ENCODE data around the gene FGR. TPM values are rescaled to one million over a fixed set of nuclear protein-coding genes. Genes with fewer than 3 reads are reported as not detected.
A peak's percentile ranks its signal among the peaks of the same experiment; 100 is the strongest.

FGR gene
- total and polyA plus RNA-seq, 2 of the 13 experiments (the other 11 are each of a cell fraction or from before 2014, with no cell fraction given) = not detected

DNA sequence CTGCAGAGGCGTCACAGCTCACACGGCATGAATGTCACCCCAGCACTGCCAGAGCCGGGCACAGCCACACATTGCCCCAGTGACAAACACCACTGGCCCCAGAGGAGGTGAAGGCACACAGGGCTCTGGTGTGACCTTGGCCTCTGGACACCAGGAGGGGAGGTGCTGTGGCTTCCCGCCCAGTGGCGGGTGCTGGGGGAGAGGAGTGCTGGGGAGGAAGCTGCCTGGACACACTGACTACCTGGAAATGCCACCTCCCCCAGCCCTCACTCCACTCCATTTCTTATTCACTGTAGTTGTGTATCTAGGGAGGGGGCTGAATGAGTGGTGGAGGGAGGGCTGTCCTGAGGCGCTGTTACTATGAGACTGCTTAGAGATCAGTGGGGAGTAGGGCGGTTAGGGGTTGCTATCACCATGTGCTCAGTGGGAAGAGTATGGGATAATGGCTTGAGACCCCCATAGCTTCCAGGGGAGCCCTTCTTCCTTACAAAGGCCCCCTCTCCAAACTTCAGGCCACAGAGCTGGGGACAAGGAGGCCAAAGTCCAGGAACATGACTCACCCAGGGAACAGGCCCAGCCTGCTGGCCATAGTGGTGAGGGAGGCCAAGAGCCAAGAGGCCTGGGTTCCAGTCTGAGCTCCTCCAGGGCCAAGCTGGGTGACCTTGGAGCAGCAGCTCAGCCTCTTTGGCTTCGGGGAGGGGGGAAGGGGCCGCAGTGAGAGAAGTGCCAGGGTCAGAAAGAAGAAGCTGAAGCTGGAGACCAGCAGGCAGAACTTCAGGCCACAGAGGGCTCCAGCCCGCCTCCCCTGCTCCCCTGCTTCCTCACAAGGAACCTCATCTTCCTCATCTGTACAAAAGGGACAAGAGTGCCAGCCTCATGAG is 71.2 kb downstream of the FGR start (continued):
- peak; percentile 79; the same call in 1 of the 2 replicates for TF ChIP-seq ZNF180 (CRISPR knock-in tag; IDR thresholded peaks at IDR 0.05; ENCODE audit: borderline replicate concordance, low read depth)
- TF ChIP-seq HNRNPL (IDR thresholded peaks at IDR 0.05; ENCODE audit: low read depth, low read length) = peak; percentile 99
- TF ChIP-seq SP2 (CRISPR knock-in tag; IDR thresholded peaks at IDR 0.05) = no peak
- no peak for TF ChIP-seq ATRX (CRISPR knock-in tag; IDR thresholded peaks at IDR 0.05; ENCODE audit: borderline replicate concordance)
- TF ChIP-seq MAFF (IDR thresholded peaks at IDR 0.05; ENCODE audit: low read depth, low read length) = no peak
- TF ChIP-seq ZNF136 (CRISPR knock-in tag; IDR thresholded peaks at IDR 0.05; ENCODE audit: low read depth) = 0 out of 2 replicates have a peak, but pooled peaks have one; percentile 52
- no peak for TF ChIP-seq DNMT1 (CRISPR knock-in tag; IDR thresholded peaks at IDR 0.05)
- no peak for TF ChIP-seq NFE2L1 (CRISPR knock-in tag; IDR thresholded peaks at IDR 0.05; ENCODE audit: borderline replicate concordance)
- TF ChIP-seq JUND (CRISPR knock-in tag; IDR thresholded peaks at IDR 0.05) = peak; percentile 83
- TF ChIP-seq, protein P1, sequence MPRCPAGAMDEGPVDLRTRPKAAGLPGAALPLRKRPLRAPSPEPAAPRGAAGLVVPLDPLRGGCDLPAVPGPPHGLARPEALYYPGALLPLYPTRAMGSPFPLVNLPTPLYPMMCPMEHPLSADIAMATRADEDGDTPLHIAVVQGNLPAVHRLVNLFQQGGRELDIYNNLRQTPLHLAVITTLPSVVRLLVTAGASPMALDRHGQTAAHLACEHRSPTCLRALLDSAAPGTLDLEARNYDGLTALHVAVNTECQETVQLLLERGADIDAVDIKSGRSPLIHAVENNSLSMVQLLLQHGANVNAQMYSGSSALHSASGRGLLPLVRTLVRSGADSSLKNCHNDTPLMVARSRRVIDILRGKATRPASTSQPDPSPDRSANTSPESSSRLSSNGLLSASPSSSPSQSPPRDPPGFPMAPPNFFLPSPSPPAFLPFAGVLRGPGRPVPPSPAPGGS (CRISPR knock-in tag; IDR thresholded peaks at IDR 0.05) = no peak; the same call in 1 of the 2 replicates
- TF ChIP-seq ZNF570 (CRISPR knock-in tag; IDR thresholded peaks at IDR 0.05; ENCODE audit: borderline replicate concordance) = no peak; the same call in 1 of the 2 replicates
- TF ChIP-seq, protein P2, sequence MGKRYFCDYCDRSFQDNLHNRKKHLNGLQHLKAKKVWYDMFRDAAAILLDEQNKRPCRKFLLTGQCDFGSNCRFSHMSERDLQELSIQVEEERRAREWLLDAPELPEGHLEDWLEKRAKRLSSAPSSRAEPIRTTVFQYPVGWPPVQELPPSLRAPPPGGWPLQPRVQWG (CRISPR knock-in tag; IDR thresholded peaks at IDR 0.05; ENCODE audit: borderline replicate concordance, low read depth) = no peak
- TF ChIP-seq ATF1 (CRISPR knock-in tag; IDR thresholded peaks at IDR 0.05) = no peak
- no peak for TF ChIP-seq SATB2 (CRISPR knock-in tag; IDR thresholded peaks at IDR 0.05)
- TF ChIP-seq TCF12 (IDR thresholded peaks at IDR 0.05) = no peak
- no peak for TF ChIP-seq TCF12 (CRISPR knock-in tag; IDR thresholded peaks at IDR 0.05)
- TF ChIP-seq ZNF510 (CRISPR knock-in tag; IDR thresholded peaks at IDR 0.05; ENCODE audit: low read depth) = no peak
- peak; percentile 94; the same call in 1 of the 2 replicates for TF ChIP-seq ZFP90 (CRISPR knock-in tag; IDR thresholded peaks at IDR 0.05; ENCODE audit: borderline replicate concordance)
- TF ChIP-seq ZNF562 (CRISPR knock-in tag; IDR thresholded peaks at IDR 0.05; ENCODE audit: borderline replicate concordance) = no peak
- TF ChIP-seq NFE2 (CRISPR knock-in tag; IDR thresholded peaks at IDR 0.05) = no peak; the same call in 1 of the 2 replicates
- TF ChIP-seq, protein P3, sequence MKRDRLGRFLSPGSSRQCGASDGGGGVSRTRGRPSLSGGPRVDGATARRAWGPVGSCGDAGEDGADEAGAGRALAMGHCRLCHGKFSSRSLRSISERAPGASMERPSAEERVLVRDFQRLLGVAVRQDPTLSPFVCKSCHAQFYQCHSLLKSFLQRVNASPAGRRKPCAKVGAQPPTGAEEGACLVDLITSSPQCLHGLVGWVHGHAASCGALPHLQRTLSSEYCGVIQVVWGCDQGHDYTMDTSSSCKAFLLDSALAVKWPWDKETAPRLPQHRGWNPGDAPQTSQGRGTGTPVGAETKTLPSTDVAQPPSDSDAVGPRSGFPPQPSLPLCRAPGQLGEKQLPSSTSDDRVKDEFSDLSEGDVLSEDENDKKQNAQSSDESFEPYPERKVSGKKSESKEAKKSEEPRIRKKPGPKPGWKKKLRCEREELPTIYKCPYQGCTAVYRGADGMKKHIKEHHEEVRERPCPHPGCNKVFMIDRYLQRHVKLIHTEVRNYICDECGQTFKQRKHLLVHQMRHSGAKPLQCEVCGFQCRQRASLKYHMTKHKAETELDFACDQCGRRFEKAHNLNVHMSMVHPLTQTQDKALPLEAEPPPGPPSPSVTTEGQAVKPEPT (CRISPR knock-in tag; IDR thresholded peaks at IDR 0.05; ENCODE audit: low read depth) = 0 out of 2 replicates have a peak, but pooled peaks have one; percentile 12
- no peak for TF ChIP-seq ZNF260 (CRISPR knock-in tag; IDR thresholded peaks at IDR 0.05; ENCODE audit: borderline replicate concordance, low read depth)
- TF ChIP-seq NCOA5 (CRISPR knock-in tag; IDR thresholded peaks at IDR 0.05) = no peak
- no peak for TF ChIP-seq LCORL (IDR thresholded peaks at IDR 0.05)
- TF ChIP-seq LCORL (CRISPR knock-in tag; IDR thresholded peaks at IDR 0.05) = peak; percentile 92
- no peak for TF ChIP-seq FLYWCH1 (CRISPR knock-in tag; IDR thresholded peaks at IDR 0.05)
- peak; percentile 73; the same call in 1 of the 2 replicates for TF ChIP-seq DR1 (CRISPR knock-in tag; IDR thresholded peaks at IDR 0.05)
- no peak for TF ChIP-seq KLF11 (CRISPR knock-in tag; IDR thresholded peaks at IDR 0.05)
- TF ChIP-seq ZNF33B (CRISPR knock-in tag; IDR thresholded peaks at IDR 0.05) = no peak
